Gastroesophageal sphincter (tissue), 3 donors: ENCODE measurements around the gene KISS1.

Experiments used
- POLR2A ChIP-seq, 2 donors: fragments of 450-650 bp; IDR thresholded peaks; one replicate each; pipeline ENCODE4 v1.6.1; 2017; ENCODE audit warnings: antibody characterized with exemption in 2 of 2, mild to moderate bottlenecking in 2 of 2, moderate library complexity in 1 of 2
- TF ChIP-seq, protein P1 (sequence below), 4 experiments: fragments of 200-600 bp in 2 of 4; fragments of 450-650 bp in 2 of 4; sonication (generic) in 1 of 4; IDR thresholded peaks; one replicate each; pipeline ENCODE4 v1.5.1; 2017 to 2019; ENCODE audit warnings: antibody characterized with exemption in 4 of 4, mild to moderate bottlenecking in 2 of 4, moderate library complexity in 2 of 4

DNA sequence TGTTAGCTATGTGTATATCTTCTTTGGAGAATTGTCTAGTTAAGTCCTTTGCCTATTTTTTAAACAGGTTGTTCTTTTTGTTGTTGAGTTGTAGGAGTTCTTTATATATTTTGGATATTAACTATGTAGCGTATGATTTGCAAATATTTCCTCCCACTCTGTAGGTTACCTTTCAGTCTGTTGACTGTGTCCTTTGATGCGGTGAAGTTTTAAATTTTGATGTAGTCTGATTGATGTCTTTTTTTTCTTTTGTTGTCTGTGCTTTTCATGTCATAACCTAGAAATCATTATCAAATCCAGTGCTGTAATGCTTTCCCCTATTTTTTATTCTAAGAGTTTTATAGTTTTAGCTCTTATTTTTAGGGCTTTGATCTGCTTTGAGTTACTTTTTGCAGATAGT is 8.7 kb upstream of the KISS1 start:
- TF ChIP-seq POLR2A (IDR thresholded peaks at IDR 0.05), result no peak
- TF ChIP-seq, protein P1, sequence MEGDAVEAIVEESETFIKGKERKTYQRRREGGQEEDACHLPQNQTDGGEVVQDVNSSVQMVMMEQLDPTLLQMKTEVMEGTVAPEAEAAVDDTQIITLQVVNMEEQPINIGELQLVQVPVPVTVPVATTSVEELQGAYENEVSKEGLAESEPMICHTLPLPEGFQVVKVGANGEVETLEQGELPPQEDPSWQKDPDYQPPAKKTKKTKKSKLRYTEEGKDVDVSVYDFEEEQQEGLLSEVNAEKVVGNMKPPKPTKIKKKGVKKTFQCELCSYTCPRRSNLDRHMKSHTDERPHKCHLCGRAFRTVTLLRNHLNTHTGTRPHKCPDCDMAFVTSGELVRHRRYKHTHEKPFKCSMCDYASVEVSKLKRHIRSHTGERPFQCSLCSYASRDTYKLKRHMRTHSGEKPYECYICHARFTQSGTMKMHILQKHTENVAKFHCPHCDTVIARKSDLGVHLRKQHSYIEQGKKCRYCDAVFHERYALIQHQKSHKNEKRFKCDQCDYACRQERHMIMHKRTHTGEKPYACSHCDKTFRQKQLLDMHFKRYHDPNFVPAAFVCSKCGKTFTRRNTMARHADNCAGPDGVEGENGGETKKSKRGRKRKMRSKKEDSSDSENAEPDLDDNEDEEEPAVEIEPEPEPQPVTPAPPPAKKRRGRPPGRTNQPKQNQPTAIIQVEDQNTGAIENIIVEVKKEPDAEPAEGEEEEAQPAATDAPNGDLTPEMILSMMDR (IDR thresholded peaks at IDR 0.05), result no peak
